ENCODE measurements around the gene ZSWIM6. TPM values are rescaled to one million over a fixed set of nuclear protein-coding genes. Genes with fewer than 3 reads are reported as not detected.

The ZSWIM6 gene
- total and polyA plus RNA-seq, 11 donors = 1.9 to 14.9 (median 6.3) TPM

GRCh38 chr5:61290791-61291210 lies 41.3 kb upstream of the ZSWIM6 start:
- intact Hi-C loops (cut with DNase I) = no loop called here
- no peak for ATAC-seq
- H3K4me3 ChIP-seq = no peak overlapping the region
- 62 to 78% (median 70%) methylated on average over 4 of the region's 4 CpGs for WGBS, 4 donors
- no peaks in the 10 kb centered on the region for H3K27me3 ChIP-seq
- TF ChIP-seq CTCF (IDR thresholded peaks at IDR 0.05) = no peak
- TF ChIP-seq POLR2A (IDR thresholded peaks at IDR 0.05) = no peak
- H3K9me3 ChIP-seq = no peaks in the 10 kb centered on the region
- DNase-seq = no peak
- peak overlapping the region in 1 of 12 donors; percentile 52 for H3K27ac ChIP-seq
- no peaks in the 10 kb centered on the region for H3K36me3 ChIP-seq
- H3K4me1 ChIP-seq = peaks cover 0 to 4% (median 0%) of the 10 kb centered on the region in 12 donors

GRCh38 chr5:61292062-61292657 lies 39.9 kb upstream of the ZSWIM6 start:
- no peak overlapping the region for H3K27ac ChIP-seq
- intact Hi-C loops (cut with DNase I) = no loop called here
- TF ChIP-seq POLR2A (IDR thresholded peaks at IDR 0.05) (no peak), CTCF (IDR thresholded peaks at IDR 0.05) (no peak)

DNA sequence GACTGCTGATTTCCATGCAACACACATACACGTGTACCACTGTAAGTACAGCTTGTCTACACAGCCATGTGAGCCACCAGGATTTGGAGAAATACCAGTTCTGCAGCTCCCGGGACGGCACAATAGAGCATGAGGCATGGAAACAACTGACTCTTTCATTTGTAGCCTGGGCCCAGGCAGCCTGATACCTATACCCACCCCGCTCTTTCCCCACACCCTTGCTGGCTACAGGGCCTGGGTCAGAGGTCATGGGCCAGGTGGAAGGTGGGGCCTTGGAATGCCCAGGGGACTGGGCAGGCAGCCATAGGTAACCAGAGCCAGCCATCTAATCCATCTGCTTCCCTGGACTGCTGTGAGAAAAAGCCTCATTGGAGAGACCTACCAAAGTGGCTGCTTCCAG lies 39.0 kb upstream of the ZSWIM6 start:
- Histone ChIP-seq H3K27ac (no peak overlapping the region), H3K4me3 (no peak overlapping the region), H3K27me3 (no peaks in the 10 kb centered on the region), H3K36me3 (no peaks in the 10 kb centered on the region), H3K4me1 (peaks cover 0 to 4% (median 0%) of the 10 kb centered on the region in 12 donors), H3K9me3 (no peaks in the 10 kb centered on the region)
- WGBS, 4 donors = 82 to 93% (median 89%) methylated on average over 4 of the region's 4 CpGs
- no peak for ATAC-seq
- DNase-seq = no peak
- intact Hi-C loops (cut with DNase I) = no loop called here
- TF ChIP-seq POLR2A (IDR thresholded peaks at IDR 0.05) = no peak
- no peak for TF ChIP-seq CTCF (IDR thresholded peaks at IDR 0.05)

More at GRCh38 chr5:61292062-61292657, 39.9 kb upstream of the ZSWIM6 start:
- Histone ChIP-seq H3K4me3 (no peak overlapping the region), H3K4me1 (peaks cover 0 to 4% (median 0%) of the 10 kb centered on the region in 12 donors), H3K36me3 (no peaks in the 10 kb centered on the region), H3K27me3 (no peaks in the 10 kb centered on the region), H3K9me3 (no peaks in the 10 kb centered on the region)
- DNase-seq (no peak), ATAC-seq (no peak)
- WGBS, 4 donors = 83 to 85% (median 85%) methylated on average over 7 of the region's 7 CpGs

- intact Hi-C loops (cut with DNase I) = no loop called here
- WGBS, 4 donors = 95 to 98% (median 97%) methylated on average over 5 of the region's 5 CpGs
- H3K27ac ChIP-seq = no peak overlapping the region
- H3K4me3 ChIP-seq = no peak overlapping the region
- ATAC-seq (no peak), DNase-seq (no peak)
- H3K9me3 ChIP-seq = no peaks in the 10 kb centered on the region
- H3K27me3 ChIP-seq = no peaks in the 10 kb centered on the region
- H3K36me3 ChIP-seq = no peaks in the 10 kb centered on the region
- no peak for TF ChIP-seq CTCF (IDR thresholded peaks at IDR 0.05)
- TF ChIP-seq POLR2A (IDR thresholded peaks at IDR 0.05) = no peak
- H3K4me1 ChIP-seq = peaks cover 0 to 7% (median 0%) of the 10 kb centered on the region in 12 donors
Observed at GRCh38 chr5:61293873-61294272, 38.2 kb upstream of the ZSWIM6 start.

Measured in heart left ventricle (tissue), 16 donors.